HepG2 (cell line): ENCODE data around the gene ALDH16A1. TPM values are rescaled to one million over a fixed set of nuclear protein-coding genes. Genes with fewer than 3 reads are reported as not detected.
A peak's percentile ranks its signal among the peaks of the same experiment; 100 is the strongest.

Experiments
- CBFB ChIP-seq: sonication (generic); formaldehyde crosslinking; IDR thresholded peaks from 2 replicates; pipeline ENCODE4 v1.4.0; 2020; ENCODE audit warnings: missing genetic modification reagents
- DR1 ChIP-seq: sonication (generic); formaldehyde crosslinking; IDR thresholded peaks from 2 replicates; pipeline ENCODE4 v1.8.0; 2021; ENCODE audit warnings: mild to moderate bottlenecking, missing genetic modification reagents, inconsistent platforms
- ETV5 ChIP-seq: IDR thresholded peaks from 2 replicates; pipeline ENCODE4 v1.6.1; 2018; ENCODE audit warnings: missing biosample characterization, missing genetic modification reagents, inconsistent platforms, borderline replicate concordance
- EZH2 ChIP-seq: conservative IDR thresholded peaks from 2 replicates; pipeline ENCODE4 v1.6.1; 2012; ENCODE audit warnings: mild to moderate bottlenecking, low read depth, low read length, moderate library complexity
- NR3C1 ChIP-seq: sonication (generic); formaldehyde crosslinking; IDR thresholded peaks from 2 replicates; pipeline ENCODE4 v1.4.0; 2020; ENCODE audit warnings: missing genetic modification reagents
- SMYD3 ChIP-seq: sonication (generic); formaldehyde crosslinking; IDR thresholded peaks from 2 replicates; pipeline ENCODE4 v1.8.1; 2023; ENCODE audit warnings: mild to moderate bottlenecking, missing genetic modification reagents
- TARDBP ChIP-seq: sonication (generic); formaldehyde crosslinking; IDR thresholded peaks from 2 replicates; pipeline ENCODE4 v1.8.0; 2022; ENCODE audit warnings: mild to moderate bottlenecking, missing genetic modification reagents
- TCF7 ChIP-seq: sonication (generic); IDR thresholded peaks from 2 replicates; pipeline ENCODE4 v1.6.1; 2016; ENCODE audit warnings: antibody characterized with exemption, low read depth
- ZFP62 ChIP-seq: sonication (generic); formaldehyde crosslinking; IDR thresholded peaks from 2 replicates; pipeline ENCODE4 v1.4.0; 2020; ENCODE audit warnings: missing genetic modification reagents
- ZFX ChIP-seq: sonication (generic); formaldehyde crosslinking; IDR thresholded peaks from 2 replicates; pipeline ENCODE4 v1.4.0; 2020; ENCODE audit warnings: mild to moderate bottlenecking, low read depth, missing genetic modification reagents, moderate library complexity
- ZGPAT ChIP-seq: IDR thresholded peaks from 2 replicates; pipeline ENCODE4 v1.6.1; 2016; ENCODE audit warnings: mild to moderate bottlenecking
- ZNF20 ChIP-seq: sonication (generic); formaldehyde crosslinking; IDR thresholded peaks from 2 replicates; pipeline ENCODE4 v1.4.0; 2020; ENCODE audit warnings: mild to moderate bottlenecking, moderate library complexity, missing genetic modification reagents
- ZNF207 ChIP-seq: fragments of 450-650 bp; IDR thresholded peaks from 2 replicates; pipeline ENCODE4 v1.6.1; 2016; ENCODE audit warnings: antibody characterized with exemption, borderline replicate concordance
- ZNF225 ChIP-seq: sonication (generic); formaldehyde crosslinking; IDR thresholded peaks from 2 replicates; pipeline ENCODE4 v1.4.0; 2020; ENCODE audit warnings: mild to moderate bottlenecking, missing genetic modification reagents
- ZNF33B ChIP-seq: sonication (generic); formaldehyde crosslinking; IDR thresholded peaks from 2 replicates; pipeline ENCODE4 v1.5.1; 2020; ENCODE audit warnings: mild to moderate bottlenecking, missing genetic modification reagents
- ZNF549 ChIP-seq: sonication (generic); formaldehyde crosslinking; IDR thresholded peaks from 2 replicates; pipeline ENCODE4 v1.5.0; 2020; ENCODE audit warnings: missing genetic modification reagents
- polyA plus RNA-seq, 8 experiments: library from polyadenylated mRNA; depleted of rRNA in 3 of 8; stranded (reverse) in 7 of 8; unstranded in 1 of 8; fragments of >200 nt; fragmentation: Illumina TruSeq in 4 of 8; extraction: Trizol in 4 of 8; gene quantifications; 2 replicates each; pipeline versions ENCODE4 v1.2.1 to v1.2.3, GENCODE V29; 2011 to 2016; ENCODE audit warnings: low read depth in 4 of 8, missing spikeins in 1 of 8, mixed read lengths in 1 of 8; ENCODE audit not compliant: insufficient read depth in 1 of 8
- total RNA-seq, 5 experiments: library from RNA; depleted of rRNA; stranded (reverse); fragments of >200 nt; fragmentation: Illumina TruSeq; extraction: Trizol; gene quantifications; 2 replicates each; pipeline ENCODE4 v1.2.3, GENCODE V29; 2016; ENCODE audit warnings: low read depth in 1 of 5
- TF ChIP-seq, protein P1 (sequence below): sonication (generic); formaldehyde crosslinking; IDR thresholded peaks from 2 replicates; pipeline ENCODE4 v1.9.0; 2022; ENCODE audit warnings: low read depth, missing genetic modification reagents
- TF ChIP-seq, protein P2 (sequence below): IDR thresholded peaks from 2 replicates; pipeline ENCODE4 v1.6.1; 2016; ENCODE audit warnings: missing compliant biosample characterization, missing genetic modification reagents, borderline replicate concordance
- TF ChIP-seq, protein P3 (sequence below): sonication (generic); formaldehyde crosslinking; conservative IDR thresholded peaks from 2 replicates; pipeline ENCODE4 v1.8.0; 2022; ENCODE audit warnings: mild to moderate bottlenecking, moderate library complexity, missing genetic modification reagents
- TF ChIP-seq, protein P4 (sequence below): sonication (generic); formaldehyde crosslinking; IDR thresholded peaks from 2 replicates; pipeline ENCODE4 v1.4.0; 2020; ENCODE audit warnings: missing genetic modification reagents, mild to moderate bottlenecking, borderline replicate concordance

The ALDH16A1 gene
- total and polyA plus RNA-seq, 2 of the 13 experiments (the other 11 are each of a cell fraction or from before 2014, with no cell fraction given) = 8.4 to 34.9 TPM

DNA sequence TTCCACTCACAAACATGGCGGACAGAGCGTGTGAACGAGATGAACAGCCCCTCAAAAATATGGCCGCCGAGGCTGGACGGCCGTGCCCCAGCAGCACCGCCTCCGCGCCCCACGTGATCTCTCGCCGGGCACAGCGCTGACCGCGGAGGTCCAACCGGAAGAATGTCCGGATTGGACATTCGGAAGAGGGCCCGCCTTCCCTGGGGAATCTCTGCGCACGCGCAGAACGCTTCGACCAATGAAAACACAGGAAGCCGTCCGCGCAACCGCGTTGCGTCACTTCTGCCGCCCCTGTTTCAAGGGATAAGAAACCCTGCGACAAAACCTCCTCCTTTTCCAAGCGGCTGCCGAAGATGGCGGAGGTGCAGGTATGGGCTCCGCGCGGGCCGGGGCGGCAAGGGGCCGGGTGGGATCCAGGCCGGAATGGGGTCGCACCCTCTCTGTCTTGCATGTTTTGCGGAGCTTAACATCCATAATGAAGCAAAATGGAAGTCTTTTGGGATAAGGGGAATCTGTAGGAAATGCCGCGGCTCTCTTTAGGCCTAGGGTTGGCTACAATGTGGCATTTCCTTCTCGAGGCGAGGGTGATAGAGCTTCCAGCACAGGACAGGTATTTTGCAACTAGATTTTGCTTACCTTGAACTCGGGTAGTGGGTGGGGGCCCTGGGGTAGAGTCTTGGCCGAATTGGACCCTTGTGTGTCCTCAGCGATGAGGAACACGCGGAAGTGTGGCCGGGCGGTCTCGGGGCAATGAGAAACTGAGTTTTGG, 34.4 kb downstream of the ALDH16A1 start, which contains the start of gene RPL13A (continued):
- TF ChIP-seq ZFP62 (CRISPR knock-in tag) (no peak), ZNF225 (CRISPR knock-in tag) (peak; percentile 43; the same call in 1 of the 2 replicates), ZNF33B (CRISPR knock-in tag) (0 out of 2 replicates have a peak, but pooled peaks have one; percentile 64), CBFB (peak; percentile 85; the same call in 1 of the 2 replicates), ETV5 (CRISPR knock-in tag) (peak; percentile 52; the same call in 1 of the 2 replicates), TCF7 (no peak), ZNF207 (no peak), DR1 (CRISPR knock-in tag) (peak; percentile 100), SMYD3 (CRISPR knock-in tag) (peak; percentile 48; the same call in 1 of the 2 replicates), ZGPAT (CRISPR knock-in tag) (peak; percentile 94), ZFX (CRISPR knock-in tag) (peak; percentile 81; the same call in 1 of the 2 replicates), EZH2 (no peak), TARDBP (CRISPR knock-in tag) (peak; percentile 60; the same call in 1 of the 2 replicates), NR3C1 (CRISPR knock-in tag) (no peak), ZNF20 (CRISPR knock-in tag) (no peak), ZNF549 (no peak)
- TF ChIP-seq, protein P1, sequence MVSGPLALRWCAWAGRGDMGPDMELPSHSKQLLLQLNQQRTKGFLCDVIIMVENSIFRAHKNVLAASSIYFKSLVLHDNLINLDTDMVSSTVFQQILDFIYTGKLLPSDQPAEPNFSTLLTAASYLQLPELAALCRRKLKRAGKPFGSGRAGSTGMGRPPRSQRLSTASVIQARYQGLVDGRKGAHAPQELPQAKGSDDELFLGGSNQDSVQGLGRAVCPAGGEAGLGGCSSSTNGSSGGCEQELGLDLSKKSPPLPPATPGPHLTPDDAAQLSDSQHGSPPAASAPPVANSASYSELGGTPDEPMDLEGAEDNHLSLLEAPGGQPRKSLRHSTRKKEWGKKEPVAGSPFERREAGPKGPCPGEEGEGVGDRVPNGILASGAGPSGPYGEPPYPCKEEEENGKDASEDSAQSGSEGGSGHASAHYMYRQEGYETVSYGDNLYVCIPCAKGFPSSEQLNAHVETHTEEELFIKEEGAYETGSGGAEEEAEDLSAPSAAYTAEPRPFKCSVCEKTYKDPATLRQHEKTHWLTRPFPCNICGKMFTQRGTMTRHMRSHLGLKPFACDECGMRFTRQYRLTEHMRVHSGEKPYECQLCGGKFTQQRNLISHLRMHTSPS = no peak
- TF ChIP-seq, protein P2, sequence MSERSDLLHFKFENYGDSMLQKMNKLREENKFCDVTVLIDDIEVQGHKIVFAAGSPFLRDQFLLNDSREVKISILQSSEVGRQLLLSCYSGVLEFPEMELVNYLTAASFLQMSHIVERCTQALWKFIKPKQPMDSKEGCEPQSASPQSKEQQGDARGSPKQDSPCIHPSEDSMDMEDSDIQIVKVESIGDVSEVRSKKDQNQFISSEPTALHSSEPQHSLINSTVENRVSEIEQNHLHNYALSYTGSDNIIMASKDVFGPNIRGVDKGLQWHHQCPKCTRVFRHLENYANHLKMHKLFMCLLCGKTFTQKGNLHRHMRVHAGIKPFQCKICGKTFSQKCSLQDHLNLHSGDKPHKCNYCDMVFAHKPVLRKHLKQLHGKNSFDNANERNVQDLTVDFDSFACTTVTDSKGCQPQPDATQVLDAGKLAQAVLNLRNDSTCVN = 0 out of 2 replicates have a peak, but pooled peaks have one; percentile 51
- TF ChIP-seq, protein P3, sequence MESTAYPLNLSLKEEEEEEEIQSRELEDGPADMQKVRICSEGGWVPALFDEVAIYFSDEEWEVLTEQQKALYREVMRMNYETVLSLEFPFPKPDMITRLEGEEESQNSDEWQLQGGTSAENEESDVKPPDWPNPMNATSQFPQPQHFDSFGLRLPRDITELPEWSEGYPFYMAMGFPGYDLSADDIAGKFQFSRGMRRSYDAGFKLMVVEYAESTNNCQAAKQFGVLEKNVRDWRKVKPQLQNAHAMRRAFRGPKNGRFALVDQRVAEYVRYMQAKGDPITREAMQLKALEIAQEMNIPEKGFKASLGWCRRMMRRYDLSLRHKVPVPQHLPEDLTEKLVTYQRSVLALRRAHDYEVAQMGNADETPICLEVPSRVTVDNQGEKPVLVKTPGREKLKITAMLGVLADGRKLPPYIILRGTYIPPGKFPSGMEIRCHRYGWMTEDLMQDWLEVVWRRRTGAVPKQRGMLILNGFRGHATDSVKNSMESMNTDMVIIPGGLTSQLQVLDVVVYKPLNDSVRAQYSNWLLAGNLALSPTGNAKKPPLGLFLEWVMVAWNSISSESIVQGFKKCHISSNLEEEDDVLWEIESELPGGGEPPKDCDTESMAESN (CRISPR knock-in tag) = peak; percentile 82
- TF ChIP-seq, protein P4, sequence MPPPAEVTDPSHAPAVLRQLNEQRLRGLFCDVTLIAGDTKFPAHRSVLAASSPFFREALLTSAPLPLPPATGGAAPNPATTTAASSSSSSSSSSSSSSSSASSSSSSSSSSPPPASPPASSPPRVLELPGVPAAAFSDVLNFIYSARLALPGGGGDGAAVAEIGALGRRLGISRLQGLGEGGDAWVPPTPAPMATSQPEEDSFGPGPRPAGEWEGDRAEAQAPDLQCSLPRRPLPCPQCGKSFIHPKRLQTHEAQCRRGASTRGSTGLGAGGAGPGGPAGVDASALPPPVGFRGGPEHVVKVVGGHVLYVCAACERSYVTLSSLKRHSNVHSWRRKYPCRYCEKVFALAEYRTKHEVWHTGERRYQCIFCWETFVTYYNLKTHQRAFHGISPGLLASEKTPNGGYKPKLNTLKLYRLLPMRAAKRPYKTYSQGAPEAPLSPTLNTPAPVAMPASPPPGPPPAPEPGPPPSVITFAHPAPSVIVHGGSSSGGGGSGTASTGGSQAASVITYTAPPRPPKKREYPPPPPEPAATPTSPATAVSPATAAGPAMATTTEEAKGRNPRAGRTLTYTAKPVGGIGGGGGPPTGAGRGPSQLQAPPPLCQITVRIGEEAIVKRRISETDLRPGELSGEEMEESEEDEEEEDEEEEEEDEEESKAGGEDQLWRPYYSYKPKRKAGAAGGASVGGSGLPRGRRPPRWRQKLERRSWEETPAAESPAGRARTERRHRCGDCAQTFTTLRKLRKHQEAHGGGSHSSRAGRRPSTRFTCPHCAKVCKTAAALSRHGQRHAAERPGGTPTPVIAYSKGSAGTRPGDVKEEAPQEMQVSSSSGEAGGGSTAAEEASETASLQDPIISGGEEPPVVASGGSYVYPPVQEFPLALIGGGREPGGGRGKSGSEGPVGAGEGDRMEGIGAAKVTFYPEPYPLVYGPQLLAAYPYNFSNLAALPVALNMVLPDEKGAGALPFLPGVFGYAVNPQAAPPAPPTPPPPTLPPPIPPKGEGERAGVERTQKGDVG = peak; percentile 75; the same call in 1 of the 2 replicates
